Caco-2 (cell line): ENCODE data around the gene IMMP2L. TPM values are rescaled to one million over a fixed set of nuclear protein-coding genes. Genes with fewer than 3 reads are reported as not detected.
A peak's percentile ranks its signal among the peaks of the same experiment; 100 is the strongest.

Experiments
- BruUV-seq: library from RNA; stranded (reverse); fragments of 400-500 nt; replicated peaks from 2 replicates; lab custom pipeline; 2021; lab: Mats Ljungman, UMichigan
- CTCF ChIA-PET: fragments of 300-600 bp; sonication (Branson Sonifier 250); formaldehyde crosslinking; loops from one replicate; lab custom pipeline; 2022; ENCODE audit warnings: antibody characterized with exemption; lab: Charles Lee
- POLR2A ChIA-PET: fragments of 300-600 bp; sonication (Branson Sonifier 250); formaldehyde crosslinking; loops from one replicate; lab custom pipeline; 2022; ENCODE audit warnings: antibody characterized with exemption; lab: Charles Lee
- DNase-seq, 2 experiments: peaks; one replicate each; pipeline versions ENCODE4 v3.0.0 to v3.0.0-alpha.2; 2020 to 2022
- H3K27me3 ChIP-seq: replicated peaks from 2 replicates; pipeline ENCODE4 v1.6.0; 2011; ENCODE audit warnings: low read length; ENCODE audit not compliant: control insufficient read depth, insufficient read depth
- H3K36me3 ChIP-seq: 2 replicates; pipeline ENCODE4 v1.5.1; 2011; ENCODE audit warnings: low read length; ENCODE audit not compliant: control insufficient read depth, insufficient read depth
- H3K4me1 ChIP-seq: fragments of 250-450 bp; sonication (Bioruptor Pico); 2 replicates; pipeline ENCODE4 v1.5.1; 2020; ENCODE audit warnings: mild to moderate bottlenecking
- H3K4me3 ChIP-seq: 2 replicates; pipeline ENCODE4 v1.5.1; 2011; ENCODE audit warnings: low read depth, mild to moderate bottlenecking, control low read depth, low read length
- H3K9me3 ChIP-seq: fragments of 250-450 bp; sonication (Bioruptor Pico); 2 replicates; pipeline ENCODE4 v1.5.1; 2020; ENCODE audit warnings: mild to moderate bottlenecking, moderate library complexity
- H3K27ac Mint-ChIP-seq: one replicate; pipeline ENCODE4 v1.8.0; 2022; ENCODE audit warnings: mixed read lengths; ENCODE audit not compliant: unreplicated experiment
- H3K27me3 Mint-ChIP-seq: one replicate; pipeline ENCODE4 v1.8.0; 2022; ENCODE audit warnings: mixed read lengths; ENCODE audit not compliant: insufficient read depth, unreplicated experiment
- H3K36me3 Mint-ChIP-seq: one replicate; pipeline ENCODE4 v1.8.0; 2022; ENCODE audit warnings: mild to moderate bottlenecking, mixed read lengths; ENCODE audit not compliant: insufficient read depth, unreplicated experiment
- H3K4me1 Mint-ChIP-seq: one replicate; pipeline ENCODE4 v1.8.0; 2022; ENCODE audit warnings: low read depth, mixed read lengths; ENCODE audit not compliant: unreplicated experiment
- H3K4me3 Mint-ChIP-seq: one replicate; pipeline ENCODE4 v1.8.0; 2022; ENCODE audit warnings: mild to moderate bottlenecking, moderate library complexity, mixed read lengths; ENCODE audit not compliant: unreplicated experiment
- H3K9me3 Mint-ChIP-seq: one replicate; pipeline ENCODE4 v1.8.0; 2022; ENCODE audit warnings: mixed read lengths; ENCODE audit not compliant: unreplicated experiment
- CTCF ChIP-seq, 2 experiments: fragments of 200-600 bp in 1 of 2; IDR thresholded peaks; 1 replicate in 1 of 2; 2 replicates in 1 of 2; pipeline versions ENCODE4 v1.5.1 to v1.8.0; 2011 to 2022; ENCODE audit warnings: antibody characterized with exemption in 1 of 2, control low read depth in 1 of 2, inconsistent platforms in 1 of 2, low read depth in 1 of 2, low read length in 1 of 2, mild to moderate bottlenecking in 1 of 2, moderate library complexity in 1 of 2; ENCODE audit not compliant: insufficient read depth in 1 of 2, severe bottlenecking in 1 of 2, unreplicated experiment in 1 of 2
- intact Hi-C: fragments of 100-400 bp; cut with micrococcal nuclease; formaldehyde crosslinking; loops from one replicate; pipeline ENCODE4 v1.10.0; 2022; ENCODE audit not compliant: unreplicated experiment
- total RNA-seq: library from RNA; stranded (reverse); gene quantifications from 2 replicates; pipeline ENCODE4 v1.2.3, GENCODE V29; 2022

The IMMP2L gene
- total RNA-seq, 1 experiment from 2014 or later, result 9.5 TPM

DNA sequence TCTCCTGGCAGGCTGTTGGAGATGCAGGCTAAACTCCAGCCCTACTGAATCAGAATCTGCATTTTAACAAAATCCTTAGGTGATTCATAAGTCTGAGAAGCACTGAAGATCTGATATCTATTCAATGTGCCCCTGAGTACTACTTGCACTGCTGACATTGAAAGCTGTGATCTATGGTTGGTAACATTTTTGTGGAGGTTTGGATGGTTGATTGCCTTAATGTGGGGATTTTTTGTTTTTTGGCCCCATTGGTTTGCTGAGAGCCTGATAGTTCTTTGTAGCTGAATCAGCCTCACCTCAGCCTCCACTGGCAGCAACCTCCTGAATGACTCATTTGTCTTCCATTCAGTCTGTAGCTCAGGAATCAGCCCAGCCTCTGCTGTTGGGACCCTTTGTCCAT is 486.1 kb downstream of the IMMP2L start:
- H3K4me3 Mint-ChIP-seq, result no peak overlapping the region
- no peaks in the 10 kb centered on the region for H3K9me3 ChIP-seq
- ChIA-PET CTCF (no interaction called here), POLR2A (no interaction called here)
- BruUV-seq, result no TSS peak
- intact Hi-C loops, result no loop called here
- no peaks in the 10 kb centered on the region for H3K9me3 Mint-ChIP-seq
- H3K4me1 Mint-ChIP-seq, result peaks cover 19% of the 10 kb centered on the region
- no peaks in the 10 kb centered on the region for H3K27me3 Mint-ChIP-seq
- no peak overlapping the region for H3K4me3 ChIP-seq
- H3K36me3 Mint-ChIP-seq, result no peaks in the 10 kb centered on the region
- TF ChIP-seq CTCF (IDR thresholded peaks at IDR 0.05; ENCODE audit: insufficient read depth in 1 of 2, low read depth in 1 of 2, low read length in 1 of 2, severe bottlenecking in 1 of 2, unreplicated experiment in 1 of 2), result no peak
- no peak overlapping the region for H3K27ac Mint-ChIP-seq
- H3K27me3 ChIP-seq, result no peaks in the 10 kb centered on the region
- no peaks in the 10 kb centered on the region for H3K36me3 ChIP-seq
- peaks cover 25% of the 10 kb centered on the region; the same call in 1 of the 2 replicates for H3K4me1 ChIP-seq
- DNase-seq, result no peak

DNA sequence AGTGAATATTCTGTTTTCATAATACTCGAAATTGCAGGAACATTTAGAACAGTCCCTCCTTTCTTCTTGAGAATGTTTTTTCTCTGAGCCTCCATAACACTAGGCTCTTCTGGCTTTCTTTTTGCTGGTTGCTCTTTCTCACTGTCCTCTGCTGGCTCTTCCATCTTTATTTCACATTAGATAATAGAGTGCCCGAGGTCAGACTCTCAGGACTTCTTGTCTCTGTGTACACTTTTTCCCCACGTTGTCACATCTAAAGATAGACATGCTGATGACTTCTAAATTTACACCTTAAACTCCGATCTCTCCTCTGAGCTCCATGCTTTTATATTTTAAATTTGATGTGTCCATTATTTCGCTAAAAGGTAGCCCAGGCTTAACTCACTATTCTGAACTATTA is 486.8 kb downstream of the IMMP2L start:
- Mint-ChIP-seq H3K9me3 (no peaks in the 10 kb centered on the region), H3K36me3 (no peaks in the 10 kb centered on the region), H3K27me3 (no peaks in the 10 kb centered on the region), H3K4me1 (peaks cover 19% of the 10 kb centered on the region), H3K27ac (no peak overlapping the region), H3K4me3 (no peak overlapping the region)
- no peak overlapping the region for H3K4me3 ChIP-seq
- H3K9me3 ChIP-seq, result no peaks in the 10 kb centered on the region
- H3K27me3 ChIP-seq, result no peaks in the 10 kb centered on the region
- TF ChIP-seq CTCF (IDR thresholded peaks at IDR 0.05; ENCODE audit: insufficient read depth in 1 of 2, low read depth in 1 of 2, low read length in 1 of 2, severe bottlenecking in 1 of 2, unreplicated experiment in 1 of 2), result no peak
- peaks cover 25% of the 10 kb centered on the region; the same call in 1 of the 2 replicates for H3K4me1 ChIP-seq
- ChIA-PET POLR2A (no interaction called here), CTCF (no interaction called here)
- BruUV-seq, result no TSS peak
- no peaks in the 10 kb centered on the region for H3K36me3 ChIP-seq
- DNase-seq, result no peak
- intact Hi-C loops, result no loop called here

GRCh38 chr7:111074748-111075146 is 487.5 kb downstream of the IMMP2L start:
- BruUV-seq, result no TSS peak
- Mint-ChIP-seq H3K36me3 (no peaks in the 10 kb centered on the region), H3K4me1 (peaks cover 19% of the 10 kb centered on the region), H3K27ac (peak overlapping the region; percentile 28), H3K9me3 (no peaks in the 10 kb centered on the region), H3K4me3 (no peak overlapping the region), H3K27me3 (no peaks in the 10 kb centered on the region)
- DNase-seq, result peak in 1 of 2 experiments; percentile 9
- intact Hi-C loops, result no loop called here
- CTCF ChIA-PET, result no interaction called here
- POLR2A ChIA-PET, result no interaction called here
- TF ChIP-seq CTCF (IDR thresholded peaks at IDR 0.05; ENCODE audit: insufficient read depth in 1 of 2, low read depth in 1 of 2, low read length in 1 of 2, severe bottlenecking in 1 of 2, unreplicated experiment in 1 of 2), result no peak
- Histone ChIP-seq H3K4me1 (peaks cover 25% of the 10 kb centered on the region; the same call in 1 of the 2 replicates), H3K4me3 (no peak overlapping the region), H3K36me3 (no peaks in the 10 kb centered on the region), H3K9me3 (no peaks in the 10 kb centered on the region), H3K27me3 (no peaks in the 10 kb centered on the region)
